NCI-H82 (cell line): ENCODE data around the gene DNAJC12.
A peak's percentile ranks its signal among the peaks of the same experiment; 100 is the strongest.
"Not testable (repeated sequence)": the region's sequence is repeated elsewhere in the genome, so short reads cannot be mapped to it uniquely, and the experiment has no call there.

Experiments
- DNase-seq: peaks from one replicate; lab custom pipeline; 2025; lab: John Stamatoyannopoulos, UW

DNAJC12 gene

GRCh38 chr10:67792653-67793052 is 45.3 kb downstream of the DNAJC12 start:
- DNase-seq = no peak

- no peak for DNase-seq
Observed at GRCh38 chr10:67790534-67791408, 47.2 kb downstream of the DNAJC12 start.

GRCh38 chr10:67789769-67790168 is 48.2 kb downstream of the DNAJC12 start:
- no peak for DNase-seq

- DNase-seq = peak; percentile 85
Observed at GRCh38 chr10:67788028-67788886, 49.7 kb downstream of the DNAJC12 start.

- DNase-seq = no peak
Observed at GRCh38 chr10:67785098-67785497, 52.9 kb downstream of the DNAJC12 start.

GRCh38 chr10:67784474-67784873 is 53.5 kb downstream of the DNAJC12 start:
- DNase-seq = no peak

- no peak for DNase-seq
Observed at GRCh38 chr10:67783606-67784294, 54.2 kb downstream of the DNAJC12 start.

- DNase-seq = no peak
Observed at GRCh38 chr10:67782530-67782929, 55.5 kb downstream of the DNAJC12 start.

GRCh38 chr10:67780759-67781538 is 57.0 kb downstream of the DNAJC12 start:
- DNase-seq = no peak

GRCh38 chr10:67780204-67780621 is 57.8 kb downstream of the DNAJC12 start:
- DNase-seq = not testable (repeated sequence)

GRCh38 chr10:67779465-67780203 is 58.4 kb downstream of the DNAJC12 start:
- DNase-seq = peak; percentile 82

- no peak for DNase-seq
Observed at GRCh38 chr10:67776371-67776770, 61.6 kb downstream of the DNAJC12 start.

GRCh38 chr10:67775279-67775678 is 62.7 kb downstream of the DNAJC12 start:
- no peak for DNase-seq

- no peak for DNase-seq
Observed at GRCh38 chr10:67772894-67773511, 65.0 kb downstream of the DNAJC12 start.

GRCh38 chr10:67772151-67772550 is 65.8 kb downstream of the DNAJC12 start:
- DNase-seq = no peak

GRCh38 chr10:67771200-67771599 is 66.8 kb downstream of the DNAJC12 start:
- DNase-seq = no peak

GRCh38 chr10:67770537-67770936 is 67.5 kb downstream of the DNAJC12 start:
- DNase-seq = no peak

- DNase-seq = no peak
Observed at GRCh38 chr10:67767244-67767643, 70.7 kb downstream of the DNAJC12 start.

GRCh38 chr10:67764012-67764822 is 73.8 kb downstream of the DNAJC12 start:
- peak; percentile 93 for DNase-seq
